Daoy (cell line): ENCODE results near the gene MAP3K2. TPM values are rescaled to one million over a fixed set of nuclear protein-coding genes. Genes with fewer than 3 reads are reported as not detected.
A peak's percentile ranks its signal among the peaks of the same experiment; 100 is the strongest.
"Not testable (repeated sequence)": the region's sequence is repeated elsewhere in the genome, so short reads cannot be mapped to it uniquely, and the experiment has no call there.

Source experiments
- DNase-seq: peaks from one replicate; pipeline ENCODE4 v3.0.0-alpha.2; 2015; ENCODE audit warnings: low read depth
- total RNA-seq: library from RNA; depleted of rRNA; stranded (reverse); fragments of >200 nt; shearing (Covaris generic); gene quantifications from 2 replicates; pipeline ENCODE4 v1.2.3, GENCODE V29; 2014

MAP3K2 gene
- total RNA-seq, 1 experiment from 2014 or later, result 13.0 TPM

DNA sequence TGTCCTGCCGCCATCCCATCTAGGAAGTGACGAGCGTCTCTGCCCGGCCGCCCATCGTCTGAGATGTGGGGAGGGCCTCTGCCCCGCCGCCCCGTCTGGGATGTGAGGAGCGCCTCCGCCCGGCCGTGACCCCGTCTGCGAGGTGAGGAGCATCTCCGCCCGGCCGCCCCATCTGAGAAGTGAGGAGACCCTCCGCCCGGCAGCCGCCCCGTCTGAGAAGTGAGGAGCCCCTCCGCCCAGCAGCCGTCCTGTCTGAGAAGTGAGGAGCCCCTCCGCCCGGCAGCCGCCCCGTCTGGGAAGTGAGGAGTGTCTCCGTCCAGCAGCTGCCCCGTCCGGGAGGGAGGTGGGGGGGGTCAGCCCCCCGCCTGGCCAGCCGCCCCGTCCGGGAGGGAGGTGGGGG, 34.6 kb downstream of the MAP3K2 start:
- not testable (repeated sequence) for DNase-seq

DNA sequence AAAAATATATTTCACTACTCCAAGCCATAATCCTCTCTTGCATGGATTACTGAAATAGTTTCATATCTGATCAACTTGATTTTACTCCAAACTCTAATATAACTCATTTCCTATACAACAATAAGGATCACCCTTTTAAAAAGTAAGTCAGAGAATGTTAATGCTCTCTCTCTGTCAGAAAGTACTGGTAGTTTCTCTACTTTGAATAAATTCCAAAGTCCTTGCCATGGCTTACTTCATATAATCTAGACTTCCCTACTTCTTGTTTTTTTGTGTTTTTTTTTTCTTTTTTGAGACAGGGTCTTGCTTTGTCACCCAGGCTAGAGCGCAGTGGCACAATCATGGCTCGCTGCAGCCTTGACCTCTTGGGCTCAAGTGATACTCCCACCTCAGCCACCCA, 36.2 kb downstream of the MAP3K2 start:
- no peak for DNase-seq

- no peak for DNase-seq
Observed at GRCh38 chr2:127348426-127349000, 39.3 kb downstream of the MAP3K2 start.

DNA sequence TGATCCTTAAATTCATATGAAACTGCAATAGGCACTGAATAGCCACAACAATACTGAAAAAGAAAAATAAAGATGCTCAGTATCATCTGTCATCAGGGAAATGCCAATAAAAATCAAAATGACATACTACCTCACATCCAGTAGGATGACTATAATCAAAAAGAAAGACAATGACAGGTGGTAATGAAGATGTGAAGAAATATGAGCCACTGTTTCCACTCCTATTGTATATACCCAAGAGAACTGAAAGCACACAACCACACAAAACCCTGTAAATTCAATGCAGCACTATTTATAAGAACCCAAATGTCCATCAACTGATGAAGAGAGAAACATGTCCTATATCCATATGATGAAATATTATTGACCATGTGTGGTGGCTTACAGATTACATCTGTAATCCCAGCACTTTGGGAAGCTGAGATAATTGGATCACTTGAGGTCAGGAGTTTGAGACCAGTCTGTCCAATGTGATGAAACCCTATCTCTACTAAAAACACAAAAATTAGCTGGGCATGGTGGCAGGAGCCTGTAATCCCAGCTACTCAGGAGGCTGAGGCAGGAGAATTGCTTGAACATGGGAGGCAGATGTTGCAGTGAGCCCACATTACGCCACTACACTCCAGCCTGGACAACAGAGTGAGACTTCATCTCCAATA, 39.9 kb downstream of the MAP3K2 start:
- no peak for DNase-seq

GRCh38 chr2:127347015-127347414, 40.8 kb downstream of the MAP3K2 start:
- no peak for DNase-seq

DNA sequence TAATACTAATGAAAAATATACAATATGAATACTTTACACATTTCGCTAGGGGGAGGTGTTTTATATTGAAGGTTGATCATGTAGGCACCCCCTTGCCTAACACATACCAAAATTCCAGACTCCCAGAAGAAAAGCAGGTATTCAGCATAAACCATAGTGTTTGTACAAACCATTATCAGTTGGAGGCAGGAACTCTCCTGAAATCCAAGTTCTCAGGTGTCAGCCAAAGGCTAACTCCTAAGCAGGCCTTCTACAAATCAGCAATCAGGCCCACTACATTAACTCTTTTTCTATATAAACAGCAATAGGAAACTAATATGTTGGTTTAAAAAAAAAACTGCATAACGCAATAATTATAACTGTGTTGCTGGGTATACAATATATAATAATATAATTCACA, 44.5 kb downstream of the MAP3K2 start:
- no peak for DNase-seq

DNA sequence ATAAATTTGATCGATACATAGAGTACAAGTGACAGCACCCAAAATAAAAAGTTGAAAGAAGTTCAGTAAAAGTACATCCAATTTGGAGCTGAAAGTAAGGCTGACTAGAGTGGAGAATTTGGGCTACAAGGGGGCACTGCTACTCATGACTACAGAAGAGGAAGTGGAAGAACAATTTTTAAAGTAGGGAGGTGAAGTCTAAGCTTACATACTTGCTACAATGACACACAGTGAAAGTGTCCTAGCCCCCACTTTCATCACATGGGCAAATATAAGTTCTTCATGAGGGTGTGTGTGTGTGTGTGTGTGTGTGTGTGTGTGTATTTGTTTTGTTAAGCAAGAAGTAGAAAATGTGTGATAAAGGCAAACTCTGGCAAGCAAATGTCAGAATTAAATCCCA, 45.7 kb downstream of the MAP3K2 start:
- DNase-seq, result no peak

GRCh38 chr2:127332335-127332734, 55.4 kb downstream of the MAP3K2 start:
- no peak for DNase-seq

DNA sequence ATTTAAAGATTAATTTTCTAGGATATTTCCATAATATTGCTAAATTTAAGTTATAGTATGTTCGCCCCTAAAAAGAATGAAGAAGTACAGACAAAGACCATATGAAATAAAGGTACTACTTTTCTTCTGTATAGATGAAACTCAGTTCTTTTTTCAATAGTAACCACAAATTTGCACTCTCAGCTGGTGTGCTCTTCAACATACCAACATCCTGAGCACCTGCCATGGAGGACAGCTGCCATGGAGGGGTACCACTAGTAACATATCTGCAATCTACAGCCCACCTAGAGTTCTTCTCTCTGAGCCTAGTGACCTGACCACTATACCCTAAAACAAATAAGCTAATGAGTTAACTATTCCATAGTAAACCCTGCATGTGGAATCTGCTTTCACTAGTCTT, 57.0 kb downstream of the MAP3K2 start:
- no peak for DNase-seq

GRCh38 chr2:127326289-127326945, 61.4 kb downstream of the MAP3K2 start:
- no peak for DNase-seq

GRCh38 chr2:127324635-127325034, 63.1 kb downstream of the MAP3K2 start:
- peak; percentile 20 for DNase-seq

- no peak for DNase-seq
Observed at GRCh38 chr2:127321303-127321702, 66.5 kb downstream of the MAP3K2 start.

- no peak for DNase-seq
Observed at GRCh38 chr2:127320586-127321275, 67.0 kb downstream of the MAP3K2 start.

DNA sequence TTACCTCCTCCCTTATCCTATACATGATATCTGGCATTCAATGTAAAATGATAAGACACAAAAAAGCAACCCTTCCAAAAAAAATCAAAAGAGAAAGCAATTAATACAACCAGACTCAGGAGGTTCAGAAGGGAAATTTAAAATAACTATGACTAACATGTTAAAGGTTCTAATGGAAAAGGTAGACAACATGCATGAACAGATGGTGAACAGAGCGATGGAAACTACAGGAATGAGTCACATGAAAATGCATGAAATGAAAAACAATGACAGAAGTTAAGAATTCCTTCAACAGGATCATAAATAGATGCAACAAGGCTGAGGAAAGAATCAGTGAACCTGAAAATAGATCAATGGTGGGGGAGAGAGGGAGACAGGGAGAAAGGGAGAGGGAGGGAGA, 67.7 kb downstream of the MAP3K2 start:
- no peak for DNase-seq

DNA sequence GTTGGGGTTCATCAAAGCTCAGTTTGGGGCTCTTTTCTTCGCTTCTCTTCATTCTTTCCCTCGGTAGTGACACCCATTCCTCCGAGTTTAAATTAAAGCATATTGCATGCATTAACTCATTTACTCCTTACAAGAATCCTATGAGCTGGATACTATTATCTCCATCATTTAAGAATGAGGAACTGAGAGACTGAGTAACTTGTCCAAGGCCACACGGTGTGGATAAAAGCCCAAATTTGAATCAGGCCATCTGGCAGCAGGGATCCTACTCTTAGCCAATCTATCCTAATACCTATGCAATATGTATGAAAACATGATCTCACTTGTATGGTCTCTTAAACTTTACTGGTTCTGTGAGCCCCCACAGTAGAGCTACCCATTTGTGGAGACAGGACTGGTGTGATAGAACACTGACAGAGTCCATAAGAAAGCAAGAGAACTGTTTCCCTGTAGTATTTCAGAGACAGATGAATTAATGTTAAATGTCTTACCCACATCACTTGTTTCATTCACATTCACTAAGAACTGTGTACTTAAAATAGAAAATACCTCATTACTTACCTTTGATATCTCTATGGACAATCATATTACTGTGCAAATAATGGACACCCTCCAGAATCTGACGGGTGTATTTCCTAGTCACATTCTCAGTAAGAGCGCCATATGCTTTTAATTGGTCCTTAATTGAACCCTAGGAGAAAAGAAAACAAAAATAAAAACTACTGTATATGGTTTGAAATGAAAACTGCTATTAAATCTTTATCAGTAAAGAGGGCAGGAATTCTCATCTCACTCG, 73.4 kb downstream of the MAP3K2 start:
- no peak for DNase-seq

GRCh38 chr2:127313406-127313805, 74.4 kb downstream of the MAP3K2 start:
- no peak for DNase-seq

DNA sequence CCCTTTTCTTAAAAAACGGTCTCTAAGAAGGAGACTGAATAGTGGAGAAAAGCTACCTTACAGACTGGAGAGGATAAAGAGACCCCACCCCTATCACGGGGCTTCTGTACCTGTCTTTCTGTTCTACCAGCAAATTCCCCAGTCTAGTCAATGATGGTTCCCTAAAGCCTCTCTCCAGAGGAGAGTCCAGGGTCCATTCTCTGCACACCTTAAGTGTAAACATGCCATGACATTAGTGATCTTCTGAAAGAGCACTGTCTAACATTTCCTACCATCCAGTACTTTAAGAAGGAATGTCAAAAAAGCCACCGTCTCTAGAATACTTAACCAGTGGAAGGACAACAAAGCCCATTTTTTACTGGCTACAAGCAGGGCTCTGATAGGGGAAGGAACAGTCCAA, 76.8 kb downstream of the MAP3K2 start:
- no peak for DNase-seq

GRCh38 chr2:127309468-127309867, 78.3 kb downstream of the MAP3K2 start:
- no peak for DNase-seq

DNA sequence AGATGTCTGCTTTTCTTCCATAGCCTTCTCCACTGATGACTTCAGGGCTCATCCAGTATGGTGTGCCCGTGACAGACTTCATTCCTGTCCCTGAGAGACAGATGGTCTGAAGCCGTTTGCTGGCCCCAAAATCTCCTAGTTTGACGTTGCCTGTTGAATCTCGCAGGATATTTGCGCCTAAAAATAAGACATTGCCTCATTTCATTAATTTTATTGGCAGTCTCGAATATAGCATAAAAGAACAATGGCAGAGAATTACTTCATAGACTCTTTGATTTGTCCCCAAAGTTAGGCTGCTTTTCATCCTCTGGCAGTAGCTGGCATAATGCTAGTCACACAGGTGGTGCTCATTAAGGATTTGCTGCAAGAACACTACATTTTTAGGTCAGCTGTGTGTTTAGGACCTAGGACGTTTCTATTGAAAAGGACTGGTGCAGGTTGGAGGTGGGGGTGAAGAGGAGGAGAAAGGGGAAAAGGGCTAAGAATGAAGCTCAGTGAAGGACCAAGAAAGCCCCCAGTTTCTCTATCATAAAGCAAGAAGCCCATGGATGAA, 79.1 kb downstream of the MAP3K2 start:
- DNase-seq, result no peak

DNA sequence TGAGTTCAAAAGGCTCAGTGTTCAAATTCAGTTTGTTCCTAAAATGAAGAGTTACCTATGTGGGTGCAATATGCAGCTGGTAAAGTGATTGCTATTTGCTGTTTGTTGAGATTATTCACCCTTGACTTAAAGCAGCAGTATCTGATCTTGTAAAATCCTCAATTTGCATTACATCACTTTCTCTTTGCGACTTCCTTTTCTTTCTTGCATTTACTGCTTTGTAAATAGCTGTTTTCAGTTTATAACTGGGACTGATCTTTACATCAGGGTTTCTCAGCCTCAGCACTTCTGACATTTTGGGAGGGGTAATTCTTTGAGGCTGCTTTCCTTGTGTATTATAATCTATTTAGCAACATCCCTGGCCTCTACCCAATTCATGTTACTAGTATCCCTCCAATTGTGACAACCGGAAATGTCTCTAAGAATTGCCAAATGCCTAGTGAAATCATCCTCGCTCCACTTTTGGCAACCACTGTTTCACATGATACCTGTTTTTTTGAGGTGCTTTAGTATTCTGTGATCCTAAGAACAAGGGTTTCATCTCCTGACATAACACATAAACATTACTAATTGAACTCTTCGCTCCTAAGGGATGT, 81.7 kb downstream of the MAP3K2 start:
- DNase-seq, result no peak

- no peak for DNase-seq
Observed at GRCh38 chr2:127302168-127302567, 85.6 kb downstream of the MAP3K2 start.
